Retina (tissue), 1 donor: Measurements from ENCODE around the gene LAMB3.
A peak's percentile ranks its signal among the peaks of the same experiment; 100 is the strongest.

ENCODE experiments used
- DNase-seq: peaks from one replicate; pipeline ENCODE4 v3.0.0-alpha.2; 2016

Gene LAMB3

DNA sequence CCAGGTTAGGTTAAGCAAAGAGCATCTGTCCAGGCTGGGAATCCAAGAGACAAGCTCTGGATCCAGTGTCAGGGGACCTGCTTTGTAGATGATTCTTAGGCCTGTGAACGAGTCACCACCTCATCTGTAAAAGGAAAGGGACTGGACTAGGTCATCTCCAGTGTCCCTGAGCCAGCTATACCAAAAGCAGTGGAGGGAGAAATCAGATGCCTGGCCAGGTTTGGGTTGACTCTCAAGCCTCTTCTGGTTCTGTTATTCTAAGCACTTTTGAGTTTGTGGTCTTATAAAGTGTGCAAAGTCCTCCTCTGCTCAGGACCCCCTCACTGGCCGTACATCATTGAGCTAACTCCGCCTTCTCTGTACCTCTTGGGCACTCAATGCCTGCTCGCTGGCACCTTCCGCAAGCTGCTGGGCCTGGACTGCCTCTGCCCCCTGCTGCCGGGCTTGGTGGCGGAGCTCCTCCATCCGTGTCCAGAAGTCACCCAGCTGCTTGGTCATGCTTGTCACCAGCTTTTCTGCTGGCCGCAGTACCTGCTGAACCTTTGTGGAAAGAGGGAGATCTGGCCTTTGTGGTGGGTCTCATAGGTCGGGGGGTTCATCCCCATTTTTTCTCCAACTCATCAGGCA, 35.1 kb downstream of the LAMB3 start:
- DNase-seq: no peak

DNA sequence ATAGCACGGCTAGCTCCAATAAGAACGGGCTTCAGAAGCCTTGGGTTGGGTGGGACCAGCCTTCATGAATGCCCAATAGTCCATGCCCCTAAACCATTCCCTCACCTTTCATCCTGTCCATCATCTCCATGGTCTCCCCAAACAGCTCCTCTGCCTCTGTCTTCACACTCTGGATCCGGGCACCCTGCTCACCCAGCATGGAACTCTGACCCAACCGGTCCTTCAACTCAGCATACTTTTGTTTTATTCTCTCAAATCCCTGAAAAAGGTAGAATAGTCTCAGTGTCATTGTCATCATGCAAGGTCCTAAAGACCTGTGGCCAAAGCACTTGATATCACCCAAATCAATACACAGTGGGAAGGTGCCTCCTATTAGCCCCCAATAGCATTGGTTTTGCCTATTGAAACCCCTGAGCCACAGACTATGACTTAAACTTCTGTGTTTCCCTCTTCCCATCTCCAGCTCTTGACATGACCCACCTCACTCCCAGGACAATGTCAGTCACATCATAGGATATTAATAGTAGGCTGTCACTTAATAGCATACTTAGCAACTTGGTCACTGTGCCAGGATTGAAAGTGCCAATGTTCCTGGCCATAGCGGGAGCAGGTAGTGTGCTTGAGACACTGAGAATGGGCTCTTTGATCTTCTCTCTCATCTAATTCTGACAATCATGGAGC, 35.7 kb downstream of the LAMB3 start:
- DNase-seq: no peak

DNA sequence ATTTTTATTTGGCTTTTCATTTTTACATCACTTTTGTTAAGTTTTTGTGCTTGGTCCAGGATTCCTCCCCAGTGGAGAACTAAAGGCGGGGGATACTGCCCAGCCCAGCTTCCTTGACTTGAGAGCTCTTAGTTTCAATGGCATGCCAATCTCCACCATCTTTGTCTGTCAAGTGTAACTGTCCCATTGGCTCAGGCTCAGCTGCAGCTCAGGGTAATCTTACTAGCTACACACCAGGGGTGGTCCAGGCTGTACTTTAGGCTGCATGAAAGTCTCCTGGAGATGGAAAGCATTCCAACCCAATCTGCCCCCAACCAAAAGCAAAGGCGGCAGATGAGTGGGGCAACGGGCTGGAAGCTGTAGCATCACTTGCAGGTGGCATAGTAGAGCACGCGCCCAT, 37.3 kb downstream of the LAMB3 start:
- no peak for DNase-seq

DNA sequence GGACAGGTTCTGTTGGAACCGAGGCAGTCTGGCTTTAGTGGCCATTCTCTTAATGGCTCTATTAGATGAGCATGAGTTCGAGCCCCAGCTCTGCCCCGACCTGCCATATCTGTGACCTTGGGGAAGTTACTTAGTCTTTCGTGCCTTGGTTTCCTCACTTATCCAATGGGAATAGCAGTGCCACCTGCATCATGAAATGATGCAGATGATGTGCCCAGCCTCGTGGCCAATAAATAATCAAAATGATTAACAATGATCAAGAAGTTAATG, 38.1 kb downstream of the LAMB3 start:
- no peak for DNase-seq

DNA sequence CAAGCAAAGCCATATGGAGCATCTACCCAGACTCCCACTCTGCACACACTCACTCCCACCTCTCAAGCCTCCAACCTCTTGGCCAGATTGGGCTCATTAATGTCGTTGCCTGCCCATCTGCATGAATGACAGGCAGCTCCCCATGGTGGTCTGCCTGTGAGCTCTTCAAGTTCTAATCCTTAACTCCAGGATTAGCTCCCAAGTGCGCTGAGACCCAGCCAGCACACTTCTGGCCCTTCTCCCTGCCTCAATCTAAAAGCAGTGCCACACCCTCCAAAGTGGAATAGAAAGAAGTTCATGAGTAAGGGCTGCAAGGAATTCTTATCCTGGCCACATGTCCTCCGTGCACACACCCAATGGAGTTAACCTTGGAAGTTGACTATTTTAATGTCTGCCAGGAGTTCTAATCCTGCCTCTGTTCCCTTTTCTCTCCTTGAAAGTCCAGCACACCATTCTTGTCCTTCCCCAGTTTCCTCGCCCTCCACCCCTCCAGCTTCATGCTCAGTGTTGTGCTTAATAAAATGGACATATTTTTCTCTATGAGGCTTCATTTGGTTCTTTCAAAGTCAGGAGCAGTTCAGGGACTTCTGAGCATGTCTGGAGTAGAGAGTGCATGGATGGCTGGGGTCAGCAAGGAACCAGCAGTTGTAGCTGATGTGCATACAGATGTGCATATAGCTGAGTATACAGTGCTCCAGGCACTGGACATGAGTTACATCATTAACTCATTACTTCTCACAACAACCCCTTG, 38.6 kb downstream of the LAMB3 start:
- DNase-seq: peak; percentile 12

DNA sequence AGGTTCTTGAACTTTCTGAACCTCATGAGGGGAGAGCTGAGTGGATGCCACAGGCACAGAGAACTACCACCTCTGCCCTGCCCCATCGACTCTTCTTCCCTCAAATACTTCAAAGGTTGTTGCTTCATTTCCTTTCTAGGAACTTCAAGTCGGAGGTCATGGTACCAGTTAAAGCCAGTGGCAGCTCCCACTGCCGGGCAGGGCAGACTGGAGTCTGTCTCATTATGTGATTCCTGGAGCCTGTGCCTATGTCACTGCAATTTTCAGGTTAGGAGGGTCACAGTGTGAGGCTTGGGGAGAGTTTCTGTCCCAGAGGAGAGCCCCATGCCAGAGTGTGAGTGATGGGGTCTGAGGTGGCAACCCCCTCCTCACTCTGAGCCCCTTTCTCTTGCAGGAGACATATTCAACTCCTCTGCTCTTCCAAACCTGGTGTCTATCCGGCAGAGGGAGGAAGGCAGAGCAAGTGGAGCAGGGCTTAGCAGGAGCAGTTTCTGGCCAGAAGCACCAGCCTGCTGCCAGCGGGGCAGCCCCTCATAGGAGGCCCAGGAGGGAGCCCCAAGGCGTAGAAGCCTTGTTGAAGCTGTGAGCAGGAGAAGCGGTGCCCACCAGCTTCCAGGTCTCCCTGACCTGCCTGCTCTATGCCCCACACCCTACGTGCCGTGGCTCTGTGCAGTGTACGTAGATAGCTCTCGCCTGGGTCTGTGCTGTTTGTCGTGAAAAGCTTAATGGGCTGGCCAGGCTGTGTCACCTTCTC, 39.4 kb downstream of the LAMB3 start:
- DNase-seq: no peak

DNA sequence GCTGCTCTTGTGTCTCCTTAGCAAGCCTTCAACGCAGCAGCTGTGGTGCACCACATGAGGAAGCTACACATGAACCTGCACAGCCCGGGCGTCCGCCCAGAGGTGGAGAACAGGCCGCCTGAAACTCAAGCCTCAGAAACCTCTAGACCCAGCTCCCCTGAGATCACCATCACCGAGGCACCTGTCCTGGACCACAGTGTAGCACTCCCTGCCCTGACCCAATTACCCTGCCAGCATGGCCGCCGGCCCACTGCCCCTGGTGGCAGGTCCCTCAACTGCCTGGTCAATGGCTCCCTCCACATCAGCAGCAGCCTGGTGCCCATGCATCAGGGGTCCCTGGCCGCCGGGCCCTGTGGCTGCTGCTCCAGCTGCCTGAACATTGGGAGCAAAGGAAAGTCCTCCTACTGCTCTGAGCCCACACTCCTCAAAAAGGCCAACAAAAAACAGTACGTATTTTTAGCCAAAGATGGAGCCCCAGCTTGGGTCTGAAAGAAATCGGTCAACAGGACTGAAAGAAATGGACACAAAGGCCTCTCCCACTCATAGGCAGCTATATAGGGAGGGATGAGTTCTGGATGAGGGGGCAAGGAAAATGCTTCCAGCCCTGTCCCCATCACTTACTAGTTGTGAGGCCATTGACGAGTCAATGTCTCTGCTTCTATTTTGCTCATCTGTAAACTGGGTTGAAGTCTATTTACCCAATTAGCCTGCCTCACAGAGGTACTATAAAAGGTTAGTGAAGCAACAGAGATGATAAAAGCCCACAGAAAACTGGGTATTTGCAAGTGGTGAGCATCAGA, 40.3 kb downstream of the LAMB3 start:
- no peak for DNase-seq

DNA sequence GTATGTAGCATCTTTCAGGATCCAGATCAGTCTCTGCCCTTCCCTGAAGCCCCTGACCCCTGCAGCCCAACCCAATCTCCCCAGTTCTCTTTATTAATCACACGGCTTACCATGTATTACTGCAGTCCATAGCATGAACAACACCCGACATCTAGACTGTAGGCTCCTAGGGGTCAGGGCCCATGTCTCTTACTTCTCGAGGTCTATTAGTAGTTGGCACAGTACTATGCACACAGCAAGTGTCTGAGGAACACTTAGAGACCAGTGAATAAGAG, 41.7 kb downstream of the LAMB3 start:
- no peak for DNase-seq

DNA sequence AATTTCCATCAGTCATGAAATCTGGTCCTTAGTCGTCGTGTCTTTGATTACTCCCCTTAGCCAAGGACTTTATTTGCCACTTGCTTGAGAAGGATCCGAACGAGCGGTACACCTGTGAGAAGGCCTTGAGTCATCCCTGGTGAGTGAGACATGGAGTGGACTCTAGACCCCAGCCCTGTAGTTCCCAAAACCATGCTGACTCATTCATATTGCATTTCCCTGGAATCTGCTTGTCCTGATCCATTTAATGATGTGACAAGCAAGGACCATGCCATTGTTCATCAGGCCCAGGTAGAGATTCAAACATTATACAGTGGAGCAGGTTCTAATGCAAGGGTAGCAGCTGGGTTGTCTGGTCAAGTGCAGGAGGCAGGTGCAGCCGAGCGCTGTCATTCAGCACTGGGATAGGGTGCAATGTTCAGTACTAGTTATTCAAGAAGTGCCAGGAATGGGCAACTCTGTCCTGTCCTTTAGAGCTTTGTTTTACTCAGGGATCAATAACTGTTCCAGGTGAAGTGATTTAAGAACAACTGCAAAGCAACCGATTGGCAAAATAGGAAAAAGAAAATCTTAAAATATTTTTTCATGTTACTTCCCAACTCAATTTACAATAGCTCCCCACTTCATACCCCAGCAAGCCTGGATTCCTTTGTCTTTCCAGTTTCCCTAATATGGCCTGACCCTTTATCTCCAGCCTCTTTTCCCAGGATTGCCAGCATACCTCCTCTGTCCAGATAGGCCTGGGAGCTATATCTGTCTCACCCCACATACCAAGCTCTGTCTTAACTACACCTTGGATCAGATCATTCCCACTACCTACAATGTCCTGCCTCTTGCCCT, 42.2 kb downstream of the LAMB3 start:
- DNase-seq: no peak

DNA sequence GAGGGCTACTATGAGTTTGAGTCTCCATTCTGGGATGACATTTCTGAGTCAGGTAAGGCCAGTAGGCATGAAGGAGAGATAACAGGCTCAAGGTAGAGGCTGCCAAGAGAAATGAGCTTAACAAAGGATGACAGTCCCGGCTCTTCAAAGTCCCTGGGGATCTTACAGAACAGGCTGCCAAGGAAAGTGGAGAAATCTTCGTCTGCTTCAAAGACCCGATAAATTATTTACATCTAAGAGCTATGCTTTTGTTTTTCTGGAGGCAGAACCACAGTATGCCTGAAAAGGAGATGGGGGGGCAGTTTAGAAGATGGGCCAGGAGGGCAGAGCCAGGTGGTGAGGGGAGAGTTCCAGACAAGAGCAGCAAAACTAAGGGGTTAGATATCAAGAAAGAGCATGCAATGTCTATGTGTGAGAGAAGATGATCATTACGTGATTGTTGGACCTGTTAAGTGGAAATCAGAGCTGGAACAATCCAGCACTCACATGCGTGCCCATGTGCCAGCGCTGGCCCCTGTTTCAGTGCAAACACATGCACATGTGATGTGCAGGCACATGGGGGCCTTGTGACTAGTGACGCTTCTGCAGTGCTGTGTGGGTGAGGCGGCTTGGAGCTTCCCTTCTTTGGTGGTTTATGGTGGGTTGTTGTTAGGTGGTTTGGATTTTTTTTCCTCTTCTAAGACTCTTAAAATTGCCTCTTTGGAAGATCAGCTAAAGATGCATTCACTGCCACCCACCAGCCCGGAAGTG, 43.0 kb downstream of the LAMB3 start:
- DNase-seq: peak; percentile 64

DNA sequence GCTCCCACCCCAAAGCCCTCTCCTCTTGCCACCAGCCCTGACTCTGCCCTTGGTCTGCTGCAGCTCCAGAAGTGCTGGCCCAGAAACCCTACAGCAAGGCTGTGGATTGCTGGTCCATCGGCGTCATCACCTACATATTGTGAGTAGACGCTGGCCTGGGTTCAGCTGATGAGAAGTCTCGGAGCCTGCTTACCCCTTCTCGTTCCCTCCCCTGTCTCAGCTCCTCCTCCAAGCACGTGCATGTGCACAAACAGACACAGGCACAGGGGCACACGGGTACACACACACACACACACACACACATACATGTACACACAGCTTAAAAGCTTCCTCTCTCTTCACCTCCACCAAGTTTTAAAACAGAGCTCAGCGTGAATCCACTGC, 44.4 kb downstream of the LAMB3 start:
- peak; percentile 21 for DNase-seq

DNA sequence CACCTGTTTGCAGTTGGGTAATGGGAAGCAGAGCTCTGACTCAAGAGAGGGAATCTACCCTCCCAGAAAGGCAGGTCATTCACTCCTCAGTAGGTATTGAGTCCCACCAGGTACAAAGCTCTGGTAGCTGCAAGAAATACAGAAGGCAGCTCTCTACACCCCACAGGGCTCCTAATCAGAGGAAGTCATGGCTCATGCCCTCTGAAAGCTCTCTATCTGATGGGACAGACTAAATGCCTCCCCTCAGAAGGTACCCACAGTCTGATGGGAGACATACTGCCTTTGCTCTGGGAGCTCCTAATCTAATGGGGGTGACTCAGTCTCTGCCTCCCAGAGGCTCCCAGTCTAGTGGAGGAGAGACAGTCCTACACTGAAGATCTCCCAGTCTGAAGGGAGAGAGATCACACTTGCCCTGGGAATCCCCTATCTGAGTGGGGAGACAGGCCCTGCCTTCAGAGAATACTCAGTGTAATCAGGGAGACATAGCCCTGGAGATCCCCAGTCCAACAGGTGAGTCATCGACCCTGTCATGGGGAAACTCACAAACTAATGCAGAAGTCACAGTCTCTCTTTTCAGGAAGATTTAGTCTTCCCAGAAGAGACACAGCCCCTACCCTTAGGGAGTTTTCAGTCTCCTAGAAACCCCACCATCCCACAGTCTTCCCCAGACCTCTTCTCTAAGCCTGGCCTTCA, 45.0 kb downstream of the LAMB3 start:
- DNase-seq: no peak

DNA sequence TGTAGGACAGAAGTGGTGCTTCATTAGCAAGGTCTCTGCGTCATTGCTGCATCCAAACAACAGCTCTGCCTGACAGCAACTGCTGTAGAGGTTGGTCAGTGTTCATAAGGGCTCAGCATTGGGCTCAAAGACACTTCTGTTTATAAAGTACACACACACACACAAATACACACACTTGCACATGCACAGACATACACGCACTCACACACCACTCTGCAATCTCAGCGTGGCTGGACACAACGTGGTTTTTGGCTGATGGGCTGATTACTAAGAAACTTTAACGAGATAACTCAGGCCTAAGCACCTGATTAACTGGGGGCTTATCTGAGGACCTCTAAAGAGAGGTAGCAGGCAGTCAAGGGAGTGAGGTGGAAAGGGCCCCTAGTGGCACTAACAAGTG, 48.3 kb downstream of the LAMB3 start:
- no peak for DNase-seq

DNA sequence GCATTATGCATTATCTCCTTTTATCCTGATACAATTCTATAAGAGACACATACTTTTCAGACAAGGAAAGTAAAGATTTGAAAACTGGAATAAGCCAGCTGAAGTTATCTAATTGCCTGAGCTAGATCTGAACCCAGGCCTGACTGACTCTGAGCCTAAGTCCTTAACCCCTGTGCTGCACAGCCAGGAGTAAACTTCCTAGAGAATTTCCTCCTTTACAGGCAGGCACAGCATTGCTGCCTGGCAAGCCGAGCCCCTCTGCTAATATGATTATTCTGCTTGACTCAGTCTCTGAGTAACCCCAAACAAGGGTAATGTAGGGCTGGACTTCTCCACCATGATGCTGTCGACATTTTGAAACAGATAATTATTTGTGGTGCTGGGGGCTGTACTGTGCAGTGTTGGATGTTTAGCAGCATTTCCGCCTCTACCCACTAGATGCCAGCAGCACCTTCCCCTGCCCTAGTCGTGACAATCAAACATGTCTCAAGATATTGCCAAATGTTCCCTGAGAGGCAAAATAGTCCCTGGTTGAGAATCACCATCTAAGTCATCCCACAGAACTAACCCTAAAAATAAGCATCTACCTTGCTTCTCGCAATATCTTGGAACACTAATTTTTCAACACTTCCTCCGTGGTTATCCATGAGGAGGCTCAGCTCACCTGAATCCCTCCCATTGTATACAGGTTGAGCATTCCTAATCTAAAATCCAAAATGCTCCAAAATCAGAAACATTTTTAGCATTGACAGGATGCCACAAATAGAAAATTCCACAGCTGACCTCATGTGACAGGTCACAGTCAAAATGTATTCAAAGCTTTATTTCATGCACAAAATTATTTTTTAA, 50.2 kb downstream of the LAMB3 start:
- DNase-seq: peak; percentile 48

DNA sequence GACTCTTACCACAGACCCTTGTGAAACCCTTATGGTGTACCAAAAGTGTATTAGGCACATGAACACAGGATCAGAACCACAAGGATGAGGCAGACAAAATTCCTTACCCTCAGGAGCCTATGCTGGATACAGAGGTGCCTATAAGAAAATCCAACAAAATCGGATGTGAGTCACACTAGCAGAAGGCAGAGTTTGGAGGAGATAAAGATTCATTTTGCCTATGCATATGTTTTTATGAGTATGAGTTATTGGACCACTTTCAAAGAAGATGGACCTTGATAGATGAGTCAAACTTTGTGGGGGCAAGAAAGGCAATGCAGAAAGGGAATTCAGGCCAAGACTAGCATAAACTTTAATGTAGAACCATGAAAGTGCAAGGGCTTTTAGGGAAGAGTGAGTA, 51.7 kb downstream of the LAMB3 start:
- DNase-seq: no peak

DNA sequence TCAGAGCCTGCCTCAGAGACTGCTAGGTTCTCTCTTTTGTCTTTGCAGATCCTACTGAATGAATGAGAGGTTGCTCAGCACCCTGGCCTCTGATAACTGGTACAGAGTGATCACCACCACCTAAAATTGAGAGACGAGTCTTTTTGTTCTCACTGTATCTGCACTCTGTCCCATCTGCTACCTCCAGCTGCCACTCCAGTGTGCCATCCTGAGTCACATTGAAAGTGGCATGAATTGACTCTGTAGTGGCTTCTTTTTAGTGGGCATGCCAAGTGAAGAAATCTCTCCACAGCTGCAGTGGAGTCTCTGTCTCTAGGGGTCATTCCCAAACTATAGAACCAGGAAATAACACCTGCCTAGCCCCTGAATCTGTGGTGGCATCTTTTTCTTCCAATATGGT, 54.0 kb downstream of the LAMB3 start:
- DNase-seq: no peak

DNA sequence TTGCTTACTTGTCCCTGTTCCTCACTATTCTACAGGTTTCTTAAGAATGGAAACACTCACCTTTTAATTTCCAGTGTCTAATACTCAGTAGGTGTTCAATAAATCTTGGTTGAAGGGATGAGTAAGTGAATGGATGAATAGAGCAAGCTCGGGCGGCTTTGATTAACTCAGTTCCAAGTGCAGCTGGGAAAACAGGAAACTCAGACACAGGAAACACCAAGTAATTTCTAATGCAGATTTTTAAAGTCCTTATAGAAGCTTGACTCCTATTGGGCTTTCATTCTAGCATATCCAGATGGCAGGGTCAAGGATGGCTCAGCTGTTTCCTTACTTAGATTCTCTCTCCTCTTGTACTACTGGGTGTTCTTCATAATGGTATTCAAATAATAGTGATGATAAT, 54.7 kb downstream of the LAMB3 start:
- no peak for DNase-seq

DNA sequence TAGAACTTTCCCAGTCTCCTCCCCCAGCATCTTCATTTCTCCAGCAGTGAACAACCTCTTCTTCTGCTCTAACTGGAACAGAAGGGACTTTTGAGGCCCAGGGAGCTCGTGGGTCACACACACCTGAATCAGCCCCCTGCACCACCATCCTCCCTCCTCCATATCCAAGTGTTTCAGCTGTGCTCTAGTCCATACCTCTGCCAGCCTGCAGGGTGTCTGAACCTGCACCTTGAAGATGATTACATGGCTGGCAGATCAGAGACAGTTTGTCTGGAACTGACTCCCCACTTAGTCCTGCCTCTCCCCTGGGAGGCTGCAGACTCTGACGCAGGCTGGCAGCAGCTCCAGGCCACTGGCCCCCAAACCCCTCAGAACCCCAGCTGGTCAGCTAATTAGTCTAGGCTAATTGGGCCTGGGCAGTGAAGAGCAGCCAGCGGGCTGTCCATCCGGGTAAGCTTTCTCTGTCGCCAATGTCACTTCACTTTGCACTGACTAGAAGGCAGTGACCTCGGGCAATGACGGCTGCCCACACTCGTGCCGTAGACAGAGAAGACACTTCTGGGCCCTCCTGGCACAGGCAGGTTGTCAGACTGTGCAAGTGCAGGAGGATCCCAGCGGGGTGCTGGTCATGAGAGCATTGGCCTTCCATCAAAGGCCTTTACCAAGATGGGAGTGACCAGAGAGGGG, 56.5 kb downstream of the LAMB3 start:
- DNase-seq: peak; percentile 50

DNA sequence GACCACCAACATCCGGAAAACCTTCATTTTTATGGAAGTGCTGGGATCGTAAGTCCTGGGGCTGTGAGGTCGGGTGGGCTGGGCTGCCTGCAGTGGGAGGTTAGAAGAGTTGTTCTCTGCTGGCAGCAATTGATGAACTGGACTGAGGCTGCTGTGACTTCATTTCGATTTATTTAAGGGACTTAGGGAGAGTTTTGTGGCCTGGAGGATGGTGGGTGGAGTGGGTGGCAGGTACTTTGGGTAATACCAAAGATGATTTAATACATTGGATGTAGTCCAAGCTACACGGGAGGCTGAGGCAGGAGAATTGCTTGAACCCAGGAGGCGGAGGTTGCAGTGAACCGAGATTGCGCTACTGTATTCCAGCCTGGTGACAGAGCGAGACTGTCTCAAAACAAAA, 57.2 kb downstream of the LAMB3 start:
- DNase-seq: no peak
